ENCODE measurements around the gene MREG.

MREG gene, protein sequence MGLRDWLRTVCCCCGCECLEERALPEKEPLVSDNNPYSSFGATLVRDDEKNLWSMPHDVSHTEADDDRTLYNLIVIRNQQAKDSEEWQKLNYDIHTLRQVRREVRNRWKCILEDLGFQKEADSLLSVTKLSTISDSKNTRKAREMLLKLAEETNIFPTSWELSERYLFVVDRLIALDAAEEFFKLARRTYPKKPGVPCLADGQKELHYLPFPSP

DNA sequence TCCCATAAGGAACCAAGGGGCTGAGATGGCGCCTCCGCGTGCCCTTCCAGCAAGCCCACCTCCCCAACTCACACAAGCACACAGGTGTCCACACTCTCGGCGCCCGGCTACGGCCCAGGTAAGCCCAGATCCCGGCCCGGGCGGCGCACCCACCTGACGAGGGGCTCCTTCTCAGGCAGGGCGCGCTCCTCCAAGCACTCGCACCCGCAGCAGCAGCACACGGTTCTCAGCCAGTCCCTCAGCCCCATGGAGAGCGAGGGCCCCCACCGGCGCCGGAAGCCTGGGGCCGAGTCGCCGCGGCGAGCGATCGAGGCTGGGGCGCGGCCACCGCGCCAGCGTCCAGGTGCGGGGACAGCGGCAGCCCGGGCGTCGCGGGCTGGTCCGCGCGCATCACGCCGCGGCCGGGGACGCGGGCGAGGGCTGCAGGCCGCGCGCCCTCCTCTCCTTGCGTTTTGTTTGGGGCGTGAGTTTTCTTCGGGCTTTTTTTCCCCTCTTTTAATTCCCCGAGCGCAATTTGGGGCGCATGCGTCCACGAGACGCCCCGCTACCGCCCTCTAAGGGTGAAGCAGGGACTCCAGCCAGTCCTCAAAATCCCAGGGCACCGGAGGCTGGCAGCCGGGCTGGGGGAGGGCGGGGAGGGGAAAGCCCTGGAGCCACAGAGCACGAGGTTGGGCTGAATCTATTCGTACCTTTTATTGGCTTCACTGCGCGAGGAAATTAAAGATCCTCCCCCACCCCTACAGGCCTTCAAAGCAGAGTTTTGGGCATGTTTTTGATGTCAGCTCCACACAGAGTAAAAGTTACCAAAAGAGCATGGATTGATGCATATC is at the start of gene MREG:
Gene MREG (minus strand): TSS at position 472 of the 830 bp plus-strand sequence. CDS start 224 bp downstream, at position 248.
- in situ Hi-C loops (cut with MboI; ENCODE audit: low sequenced_read_pairs), result no loop called here

DNA sequence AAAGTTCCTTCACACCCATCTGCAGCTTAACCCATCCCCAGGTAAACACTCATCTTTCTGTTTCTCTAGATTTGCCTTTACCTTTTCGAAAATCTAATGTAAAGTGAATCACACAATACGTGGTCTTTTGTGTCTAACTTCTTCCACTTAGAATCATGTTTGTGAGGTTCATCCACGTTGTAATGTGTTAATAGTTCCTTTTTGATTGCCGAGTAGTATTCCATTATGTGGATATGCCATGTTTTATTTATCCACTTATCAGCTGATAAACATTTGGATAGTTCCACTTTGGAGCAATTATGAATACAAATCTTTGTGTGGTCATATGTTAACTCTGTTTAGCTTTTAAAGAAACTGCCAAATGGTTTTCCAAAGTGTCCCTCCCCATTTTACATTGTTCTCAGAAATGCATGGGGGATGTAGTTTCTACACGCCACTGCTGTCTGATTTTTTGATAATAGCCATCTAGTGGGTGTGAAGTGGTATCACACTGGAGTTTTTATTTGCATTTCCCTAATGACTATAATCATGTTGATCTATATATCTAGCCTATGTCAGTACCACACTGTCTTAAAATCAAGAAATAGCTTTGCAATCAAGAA is 46.0 kb upstream of the MREG start:
- in situ Hi-C loops (cut with MboI; ENCODE audit: low sequenced_read_pairs), result no loop called here

DNA sequence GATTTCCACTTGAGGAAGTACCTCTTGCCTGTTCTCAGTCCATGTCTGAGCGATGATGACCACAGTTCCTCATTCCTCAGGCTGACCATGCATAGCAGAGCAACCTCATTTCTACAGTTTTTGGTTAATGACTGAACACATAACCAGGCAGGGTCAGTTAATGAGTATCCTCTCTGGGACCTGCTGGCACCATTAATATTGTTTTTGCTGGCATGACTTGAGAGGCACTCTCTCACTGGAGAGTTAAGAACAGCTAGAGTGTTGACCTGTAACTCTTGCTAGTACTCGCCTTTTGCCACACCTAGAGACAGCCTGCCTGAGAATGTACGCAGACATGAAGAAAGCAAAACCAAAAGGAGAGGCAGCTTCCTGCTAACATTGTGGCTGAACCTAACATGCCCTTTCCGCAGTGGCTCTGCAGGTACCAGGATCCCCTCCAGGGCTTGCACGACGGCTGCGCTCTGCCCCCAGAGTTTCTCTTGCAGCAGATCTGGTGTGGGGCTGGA is 44.4 kb upstream of the MREG start:
- in situ Hi-C loops (cut with MboI; ENCODE audit: low sequenced_read_pairs), result no loop called here

DNA sequence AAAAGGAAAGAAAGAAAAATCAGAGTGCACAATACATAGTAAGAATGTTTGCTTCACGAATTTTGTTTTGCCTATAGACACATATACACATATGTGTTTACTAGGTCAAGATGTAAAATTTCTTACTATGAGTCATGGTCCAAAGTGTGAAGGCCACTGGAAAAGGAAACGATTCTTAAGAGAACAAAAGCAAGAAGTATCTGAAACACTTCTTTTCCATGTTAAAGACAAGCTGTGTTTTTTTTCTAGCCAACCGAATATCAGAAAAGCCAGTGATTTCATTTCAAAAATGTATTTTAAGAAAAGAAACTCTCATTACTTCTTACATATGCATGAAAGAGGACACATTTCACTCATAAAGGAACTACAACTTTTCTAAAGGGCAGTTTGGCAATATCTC is 43.4 kb upstream of the MREG start:
- in situ Hi-C loops (cut with MboI; ENCODE audit: low sequenced_read_pairs), result no loop called here

DNA sequence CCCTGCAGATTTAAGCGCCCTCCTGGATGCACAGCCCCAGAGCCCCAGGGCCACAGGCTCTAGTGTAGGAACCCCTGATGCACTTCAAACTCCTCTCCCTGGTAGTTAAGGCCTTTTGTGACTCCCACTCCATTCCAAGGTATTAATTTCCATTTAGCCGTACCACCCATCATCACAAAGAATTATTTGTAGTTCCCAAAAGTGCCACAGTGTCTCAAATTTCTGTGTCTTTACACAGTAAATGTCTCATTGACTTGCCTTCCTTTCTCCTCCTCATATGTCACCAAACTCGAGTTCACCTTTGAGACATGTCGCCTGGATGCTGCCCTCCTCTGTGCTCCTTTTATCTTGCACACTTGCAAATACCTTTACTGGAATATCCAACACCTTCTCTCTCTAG is 42.3 kb upstream of the MREG start:
- in situ Hi-C loops (cut with MboI; ENCODE audit: low sequenced_read_pairs), result no loop called here

DNA sequence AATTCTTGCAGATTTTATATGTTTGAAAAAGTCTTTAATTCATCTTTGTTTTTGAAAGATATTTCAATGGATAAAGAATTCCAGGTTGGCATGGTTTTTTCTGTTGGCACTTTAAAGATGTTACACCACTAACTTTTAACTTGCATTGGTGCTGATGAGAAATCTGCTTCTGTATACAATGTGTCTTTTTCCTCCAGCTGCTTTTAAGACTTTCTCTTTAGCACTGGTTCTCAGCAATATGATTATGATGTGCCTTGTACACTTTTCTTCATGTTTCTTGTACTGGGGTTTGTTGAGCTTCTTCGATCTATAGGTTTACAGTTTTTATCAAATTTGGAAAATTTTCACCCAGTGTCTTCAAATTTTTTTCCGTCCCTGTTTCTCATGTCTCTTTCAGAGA is 39.1 kb upstream of the MREG start:
- in situ Hi-C loops (cut with MboI; ENCODE audit: low sequenced_read_pairs), result no loop called here

DNA sequence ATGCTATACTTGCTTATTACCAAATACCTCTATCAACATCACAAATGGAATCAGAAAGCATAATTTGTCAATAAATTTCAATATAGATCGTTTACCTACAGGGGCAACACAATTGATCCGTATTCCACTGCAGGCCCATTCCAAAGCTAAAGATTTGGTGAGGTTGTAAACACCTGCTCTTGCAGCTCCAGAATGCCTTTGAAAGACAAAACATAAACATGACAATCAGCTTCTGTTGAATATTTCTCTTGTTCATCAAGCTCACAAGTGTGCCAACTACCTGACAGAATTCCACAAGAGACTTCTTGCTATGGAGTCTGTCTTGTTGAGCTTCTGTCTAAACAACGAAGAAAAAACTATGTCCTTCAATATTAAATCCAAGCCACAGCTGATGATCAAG is 38.0 kb upstream of the MREG start:
- in situ Hi-C loops (cut with MboI; ENCODE audit: low sequenced_read_pairs), result no loop called here

DNA sequence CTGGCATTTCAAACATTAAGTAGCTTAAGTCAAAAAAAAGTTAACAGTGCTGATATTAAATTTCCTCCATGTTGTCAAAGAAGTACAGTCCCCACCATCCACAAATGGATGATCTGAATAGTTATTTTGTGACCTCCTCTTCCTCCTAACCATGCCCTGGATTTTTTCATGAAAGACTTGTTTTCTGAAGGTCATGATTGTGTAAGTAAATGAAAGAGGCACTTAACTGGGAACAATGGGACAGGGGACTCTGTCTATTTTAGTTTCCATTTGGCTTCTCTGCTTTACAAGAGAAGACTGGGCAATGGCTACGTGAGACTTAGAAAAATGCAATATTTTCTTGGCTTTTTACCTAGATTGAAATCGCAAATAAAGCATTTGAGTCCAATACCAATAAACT is 36.1 kb upstream of the MREG start:
- in situ Hi-C loops (cut with MboI; ENCODE audit: low sequenced_read_pairs), result loop anchor here (25.0 kb wide), 1 partner anchor 613 kb away; no protein-coding TSS in a partner anchor

DNA sequence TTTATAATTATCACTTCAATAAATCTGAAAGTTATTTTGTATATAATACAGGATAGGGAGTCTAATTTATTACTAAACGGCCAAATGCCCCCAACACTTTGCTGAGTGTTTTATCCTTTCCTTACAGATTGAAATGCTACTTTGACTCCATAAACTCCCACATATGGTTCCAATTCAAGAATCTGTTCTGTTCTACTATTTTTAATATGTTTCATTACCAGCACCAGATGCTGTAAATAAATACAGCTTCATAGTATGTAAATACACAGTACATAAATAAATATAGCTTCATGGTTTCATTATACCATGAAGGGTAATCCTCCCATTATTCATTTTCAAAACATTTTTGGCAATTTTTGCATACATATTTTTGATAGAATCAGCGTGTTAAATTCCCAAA is 34.0 kb upstream of the MREG start:
- in situ Hi-C loops (cut with MboI; ENCODE audit: low sequenced_read_pairs), result loop anchor here (25.0 kb wide), 1 partner anchor 615 kb away; no protein-coding TSS in a partner anchor

DNA sequence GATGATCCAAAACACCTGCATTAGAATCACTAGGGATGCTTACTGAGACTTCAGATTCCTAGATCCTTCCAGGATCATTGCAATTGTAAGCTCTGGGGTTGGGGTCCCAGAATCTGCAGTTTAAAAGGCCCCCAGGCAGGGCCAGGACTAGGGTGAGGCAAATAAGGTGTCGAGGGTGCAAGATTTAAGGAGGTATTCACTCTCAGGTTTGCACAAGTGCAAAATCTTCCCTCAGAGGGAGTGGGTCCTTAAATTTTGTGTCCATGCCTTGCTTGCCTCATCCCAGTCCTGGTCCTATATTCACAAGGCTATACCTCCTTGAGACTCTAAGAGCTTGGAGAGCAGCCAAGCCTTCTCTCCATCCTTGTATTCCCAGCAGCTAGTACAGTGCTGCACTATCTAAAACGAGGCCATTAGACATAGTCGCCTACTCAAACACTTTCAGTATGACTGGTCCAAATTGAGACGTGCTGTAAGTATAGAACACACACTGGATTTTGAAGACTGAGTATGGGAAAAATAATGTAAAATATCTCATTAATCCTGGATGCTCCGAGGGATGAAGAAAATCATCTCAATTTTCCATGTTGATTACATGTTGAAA is 31.6 kb upstream of the MREG start:
- in situ Hi-C loops (cut with MboI; ENCODE audit: low sequenced_read_pairs), result loop anchor here (25.0 kb wide), 1 partner anchor 617 kb away; no protein-coding TSS in a partner anchor

DNA sequence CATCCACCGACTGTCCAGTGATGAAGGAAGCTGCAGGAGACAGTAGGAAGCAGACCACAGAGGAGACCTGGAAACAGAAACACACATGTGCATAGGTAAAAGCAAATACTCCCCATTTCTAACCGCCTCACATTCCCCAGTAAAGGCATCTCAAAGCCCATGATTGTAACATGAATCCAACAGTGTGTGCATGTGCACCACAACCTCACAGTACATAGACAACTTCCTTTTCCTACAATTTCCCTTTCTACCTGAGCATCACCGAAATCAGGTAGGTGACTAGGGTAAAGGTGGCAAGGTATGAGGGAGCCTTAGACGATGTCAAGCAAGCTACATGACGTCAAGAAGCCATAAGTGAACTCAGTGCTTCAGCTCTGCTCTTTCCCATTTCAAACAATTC is 30.6 kb upstream of the MREG start:
- in situ Hi-C loops (cut with MboI; ENCODE audit: low sequenced_read_pairs), result loop anchor here (25.0 kb wide), 1 partner anchor 618 kb away; no protein-coding TSS in a partner anchor

DNA sequence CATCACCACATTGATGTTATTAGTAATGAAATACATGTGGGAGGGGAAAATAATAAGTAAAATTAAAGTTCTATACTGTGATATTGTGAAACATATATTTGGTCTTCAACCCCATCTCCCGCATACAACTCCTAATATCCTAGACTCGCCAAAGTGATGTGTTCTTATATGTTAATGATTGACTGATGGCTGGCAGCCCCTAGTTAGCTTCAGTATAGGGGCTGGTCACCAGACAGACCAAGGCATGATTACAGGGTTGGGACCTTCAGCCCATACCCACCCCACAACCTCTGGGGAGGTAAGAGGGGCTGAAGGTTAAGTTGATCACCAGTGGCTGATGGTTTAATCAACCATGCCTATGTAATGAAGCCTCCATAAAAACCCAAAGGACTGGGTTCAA is 28.1 kb upstream of the MREG start:
- in situ Hi-C loops (cut with MboI; ENCODE audit: low sequenced_read_pairs), result loop anchor here (25.0 kb wide), 1 partner anchor 621 kb away; no protein-coding TSS in a partner anchor

DNA sequence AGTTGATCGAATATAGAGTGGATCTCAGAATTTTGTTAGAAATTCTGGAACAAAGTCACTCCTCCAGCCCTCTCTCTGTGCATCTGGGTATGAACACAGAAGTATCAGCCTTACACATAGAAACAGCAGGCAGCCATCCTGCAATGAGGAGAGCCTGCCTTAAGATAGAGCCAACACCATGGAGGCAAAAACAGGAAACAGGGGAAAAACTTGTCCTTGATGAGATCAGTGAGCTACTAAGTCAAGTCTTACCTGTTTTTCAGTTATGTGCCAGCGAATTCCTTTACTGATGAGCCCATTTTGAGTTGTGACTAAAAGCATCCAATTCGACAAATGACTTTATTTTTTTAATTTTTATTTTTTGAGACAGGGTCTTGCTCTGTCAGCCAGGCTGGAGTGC is 26.6 kb upstream of the MREG start:
- in situ Hi-C loops (cut with MboI; ENCODE audit: low sequenced_read_pairs), result loop anchor here (25.0 kb wide), 1 partner anchor 622 kb away; no protein-coding TSS in a partner anchor

DNA sequence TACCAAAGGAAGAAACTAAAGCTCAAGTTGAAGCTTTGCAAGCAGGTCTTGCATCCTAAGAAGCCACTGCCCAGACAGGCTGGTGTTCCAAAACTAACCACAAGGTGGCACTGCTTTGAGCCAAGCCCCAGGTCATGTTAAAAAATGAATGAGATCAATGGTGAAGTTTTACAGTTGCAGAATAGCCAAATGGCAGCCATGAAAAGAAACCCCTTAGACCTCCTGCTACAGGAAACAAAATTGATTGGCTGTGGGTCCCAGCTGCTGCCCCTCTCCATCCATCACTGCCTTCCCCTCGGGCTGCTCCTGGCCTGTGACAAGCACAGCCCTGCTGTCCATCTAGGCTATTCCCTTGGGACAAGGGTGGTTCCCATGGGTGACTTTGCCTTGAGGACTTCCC is 20.7 kb upstream of the MREG start:
- in situ Hi-C loops (cut with MboI; ENCODE audit: low sequenced_read_pairs), result loop anchor here (25.0 kb wide), 1 partner anchor 628 kb away; no protein-coding TSS in a partner anchor

DNA sequence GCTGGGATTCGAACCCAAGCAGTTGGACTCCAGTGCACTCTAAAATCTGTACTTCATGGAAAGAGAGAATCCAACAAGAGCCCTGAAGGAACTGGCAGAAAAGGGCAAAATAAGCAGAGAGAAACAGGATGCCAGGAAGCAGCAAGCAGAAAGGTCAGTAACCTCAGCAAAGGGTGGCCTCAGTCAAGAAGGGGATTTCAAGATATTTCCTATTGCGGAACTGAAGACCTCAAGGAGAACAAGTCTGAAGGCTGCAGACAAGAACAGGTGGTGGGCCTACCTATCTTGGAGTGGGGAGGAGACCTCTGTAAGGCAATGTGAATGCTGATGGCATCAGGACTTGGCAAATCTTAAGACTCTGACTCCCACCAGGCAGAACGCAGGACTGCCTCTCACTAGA is 20.1 kb upstream of the MREG start:
- in situ Hi-C loops (cut with MboI; ENCODE audit: low sequenced_read_pairs), result loop anchor here (25.0 kb wide), 1 partner anchor 629 kb away; no protein-coding TSS in a partner anchor

DNA sequence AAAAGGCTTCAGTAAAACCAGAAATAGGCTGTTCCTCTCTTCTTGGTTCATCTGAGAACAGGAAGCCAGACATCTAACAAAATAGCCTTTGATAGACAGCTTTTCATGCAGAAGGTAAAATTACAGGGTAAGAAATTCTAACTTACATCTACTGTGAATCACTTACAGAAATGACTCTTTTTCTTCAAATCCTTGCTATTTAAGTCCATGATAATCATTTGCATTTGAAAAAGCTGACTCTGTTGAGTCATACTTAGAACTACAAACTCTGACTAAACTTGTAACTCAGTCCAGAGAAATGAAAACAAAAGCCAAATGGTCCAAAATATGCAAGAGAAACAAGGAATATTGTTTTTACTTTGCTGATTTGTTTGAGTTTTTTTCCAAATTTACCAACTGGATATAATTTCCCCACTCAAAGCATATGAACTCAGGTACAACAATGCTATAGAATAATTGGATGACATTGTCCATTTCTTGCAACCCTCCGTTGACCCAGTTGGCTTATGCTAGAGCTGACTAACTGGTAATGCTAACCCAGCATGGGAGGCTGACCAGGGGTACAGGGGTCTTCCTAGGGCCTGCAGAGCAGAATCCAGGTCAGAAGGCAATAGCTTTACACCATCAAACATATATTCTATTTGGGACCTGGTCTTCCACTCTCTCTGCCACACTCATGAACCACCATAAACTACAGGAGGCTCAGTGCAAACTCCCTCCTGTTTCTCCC is 18.8 kb upstream of the MREG start:
- in situ Hi-C loops (cut with MboI; ENCODE audit: low sequenced_read_pairs), result loop anchor here (25.0 kb wide), 1 partner anchor 630 kb away; no protein-coding TSS in a partner anchor

DNA sequence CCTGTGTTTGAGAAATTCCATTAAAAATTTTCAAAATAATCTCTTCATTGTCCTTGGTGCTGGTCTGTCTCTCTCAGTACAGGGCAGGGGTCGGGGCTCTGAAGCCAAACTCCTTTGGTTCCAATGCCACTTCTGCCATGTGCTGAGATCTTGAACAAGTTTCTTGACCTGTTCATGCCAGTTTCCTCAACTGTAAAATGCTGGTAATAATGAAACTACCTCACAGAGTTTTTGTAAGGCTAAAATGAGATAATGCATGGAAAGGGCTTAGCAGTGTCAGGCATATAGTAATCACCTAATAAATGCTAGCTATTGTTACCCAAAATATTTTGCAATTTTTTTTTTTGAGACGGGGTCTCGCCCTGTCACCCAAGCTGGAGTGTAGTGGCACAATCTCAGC is 16.9 kb upstream of the MREG start:
- in situ Hi-C loops (cut with MboI; ENCODE audit: low sequenced_read_pairs), result loop anchor here (25.0 kb wide), 1 partner anchor 632 kb away; no protein-coding TSS in a partner anchor

DNA sequence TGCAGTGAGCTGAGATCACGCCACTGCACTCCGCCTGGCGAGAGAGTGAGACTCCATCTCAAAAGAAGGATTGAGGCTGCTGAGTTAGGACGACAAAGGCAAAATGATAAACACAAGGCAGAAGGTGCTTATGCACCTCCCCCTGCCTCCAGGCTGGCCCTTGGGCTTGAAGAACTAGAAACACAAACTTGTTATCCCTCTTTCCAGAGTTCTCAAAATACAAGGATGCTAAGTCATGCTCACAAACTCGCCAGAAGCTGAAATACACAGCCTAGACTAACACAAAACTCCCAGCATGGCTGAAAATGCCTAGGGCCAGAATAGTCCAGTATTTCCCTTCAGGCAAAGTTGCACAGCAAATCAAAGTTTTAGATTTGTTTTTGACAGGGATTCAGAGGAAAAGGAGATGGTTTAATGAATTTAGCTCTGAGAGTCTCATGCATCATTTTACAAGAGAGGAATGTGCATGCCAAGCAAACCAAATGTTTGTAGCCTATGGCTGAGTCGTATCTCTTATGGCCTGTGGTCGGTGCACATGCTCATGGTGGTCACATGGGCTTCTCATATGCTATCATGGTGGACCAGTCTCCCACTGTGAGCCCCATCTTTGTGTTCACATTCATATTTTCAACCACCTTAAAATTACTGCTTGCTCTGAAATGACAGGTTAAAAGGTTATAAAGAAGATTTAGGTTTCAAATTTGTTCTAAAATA is 16.2 kb upstream of the MREG start:
- in situ Hi-C loops (cut with MboI; ENCODE audit: low sequenced_read_pairs), result loop anchor here (25.0 kb wide), 1 partner anchor 633 kb away; no protein-coding TSS in a partner anchor

DNA sequence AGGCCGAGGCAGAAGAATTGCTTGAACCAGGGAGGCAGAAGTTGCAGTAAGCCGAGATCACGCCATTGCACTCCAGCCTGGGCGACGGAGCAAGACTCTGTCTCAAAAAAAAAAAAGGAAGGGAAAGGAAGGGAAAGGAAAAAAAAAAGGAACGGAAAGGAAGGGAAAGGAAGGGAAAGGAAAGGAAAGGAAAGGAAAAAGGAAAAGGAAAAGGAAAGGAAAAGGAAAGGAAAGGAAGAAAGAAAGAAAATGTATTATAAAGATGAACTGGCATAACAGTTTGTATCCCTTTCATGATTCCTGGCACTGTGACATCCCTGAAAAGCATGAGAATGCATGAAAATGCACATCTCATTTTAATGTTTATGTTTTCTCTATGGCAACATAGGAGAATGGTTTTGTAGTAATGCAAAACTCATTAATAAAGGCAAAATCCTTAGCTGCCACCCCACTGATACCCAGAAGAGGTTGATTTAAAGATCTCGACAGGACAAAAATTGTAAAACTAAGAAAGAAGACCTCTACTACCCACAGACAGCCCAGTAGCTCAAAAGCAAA is 11.5 kb upstream of the MREG start:
- in situ Hi-C loops (cut with MboI; ENCODE audit: low sequenced_read_pairs), result loop anchor here (25.0 kb wide), 1 partner anchor 637 kb away; no protein-coding TSS in a partner anchor
